Raji (cell line): ENCODE results near the gene SMCHD1.

ENCODE experiments used
- POLR2A ChIP-seq: IDR thresholded peaks from 2 replicates; pipeline ENCODE4 v1.6.1; 2011; ENCODE audit warnings: low read depth, low read length, control low read depth; ENCODE audit not compliant: insufficient read depth

The SMCHD1 gene

GRCh38 chr18:2850816-2851215 is 195.3 kb downstream of the SMCHD1 start:
- TF ChIP-seq POLR2A: no peak

GRCh38 chr18:2851771-2852170 is 196.2 kb downstream of the SMCHD1 start:
- no peak for TF ChIP-seq POLR2A

- TF ChIP-seq POLR2A: no peak
These were observed 197.8 kb downstream of the SMCHD1 start for GRCh38 chr18:2853173-2853925.

- TF ChIP-seq POLR2A: no peak
These were observed 198.6 kb downstream of the SMCHD1 start for GRCh38 chr18:2853926-2854664.
